ENCODE measurements around the gene LAMA2. TPM values are rescaled to one million over a fixed set of nuclear protein-coding genes. Genes with fewer than 3 reads are reported as not detected.

The LAMA2 gene
- total and polyA plus RNA-seq, 2 donors (not counting 3 experiments of a cell fraction or from before 2014, with no cell fraction given), result 0.51 to 0.75 TPM

GRCh38 chr6:129558248-129558647 lies 675.3 kb downstream of the LAMA2 start:
- Histone ChIP-seq H3K79me2 (ENCODE audit: control insufficient read depth, insufficient read depth, low read length) (no peaks in the 10 kb centered on the region), H3K27ac (ENCODE audit: insufficient read depth, low read depth, low read length) (no peak overlapping the region), H3K9me1 (replicated peaks; ENCODE audit: control insufficient read depth, extremely low read depth, insufficient read depth, low read length) (no peaks in the 10 kb centered on the region), H4K20me1 (replicated peaks; ENCODE audit: control insufficient read depth, extremely low read depth, insufficient read depth, low read length) (no peaks in the 10 kb centered on the region), H3K9ac (replicated peaks; ENCODE audit: extremely low read depth, insufficient read depth, low read length) (no peak overlapping the region), H3K9me3 (replicated peaks; ENCODE audit: control insufficient read depth, insufficient read depth, low read length) (no peaks in the 10 kb centered on the region), H3K4me1 (ENCODE audit: control insufficient read depth, extremely low read depth, insufficient read depth, low read length) (no peaks in the 10 kb centered on the region), H2AFZ (ENCODE audit: low read depth, low read length) (no peak overlapping the region), H3K4me3 (replicated peaks in 1 of 3; ENCODE audit: insufficient read depth in 1 of 3, low read depth in 1 of 3, low read length in 3 of 3) (no peak overlapping the region), H3K27me3 (ENCODE audit: control insufficient read depth in 2 of 2, insufficient read depth in 2 of 2, low read length in 2 of 2) (no peaks in the 10 kb centered on the region), H3K4me2 (ENCODE audit: insufficient read depth, low read length) (no peak overlapping the region), H3K36me3 (ENCODE audit: control insufficient read depth in 2 of 2, extremely low read depth in 1 of 2, insufficient read depth in 2 of 2, low read length in 2 of 2) (peaks cover 0 to 3% of the 10 kb centered on the region in 2 experiments)
- intact Hi-C loops (cut with micrococcal nuclease) (no loop called here), dilution Hi-C loops (cut with MboI; ENCODE audit: extremely low pct_ligation_motif_present, low sequenced_read_pairs) (no loop called here)
- ChIA-PET POLR2A (no interaction called here), CTCF (no interaction called here)
- no peak for DNase-seq (ENCODE audit: low read depth, low spot score)
- no TSS peak for BruUV-seq (replicated peaks)
- TF ChIP-seq POLR2AphosphoS5 (IDR thresholded peaks at IDR 0.05; ENCODE audit: insufficient read depth, low read depth, low read length), result no peak
- no peak for TF ChIP-seq POLR2A (IDR thresholded peaks at IDR 0.05; ENCODE audit: low read depth, low read length)
- TF ChIP-seq JUN (IDR thresholded peaks at IDR 0.05; ENCODE audit: borderline replicate concordance, insufficient read depth, insufficient read length, low read depth), result no peak
- TF ChIP-seq MYC (IDR thresholded peaks at IDR 0.05; ENCODE audit: low read depth, low read length), result no peak
- no peak for TF ChIP-seq MAX (IDR thresholded peaks at IDR 0.05; ENCODE audit: insufficient read depth, insufficient read length)
- no peak for TF ChIP-seq FOS (IDR thresholded peaks at IDR 0.05; ENCODE audit: borderline replicate concordance, insufficient read depth, low read length)
- TF ChIP-seq EZH2 (IDR thresholded peaks at IDR 0.05; ENCODE audit: borderline replicate concordance, low read depth, low read length, severe bottlenecking), result no peak
- no peak for TF ChIP-seq GATA2 (IDR thresholded peaks at IDR 0.05; ENCODE audit: insufficient read depth, insufficient read length, low read depth, low read length)
- no peak for TF ChIP-seq CTCF (IDR thresholded peaks at IDR 0.05; ENCODE audit: extremely low read depth in 1 of 2, insufficient read depth in 1 of 2, low read depth in 1 of 2, low read length in 2 of 2)
- FAIRE-seq, result no peak

Data from endothelial cell of umbilical vein (primary cell).